H9 (cell line): ENCODE measurements around the gene WFIKKN1. TPM values are rescaled to one million over a fixed set of nuclear protein-coding genes. Genes with fewer than 3 reads are reported as not detected.

Experiments
- DNase-seq: peaks from one replicate; pipeline ENCODE4 v3.0.0-alpha.2; 2017
- H2AFZ ChIP-seq: one replicate; pipeline ENCODE4 v1.6.1; 2013; ENCODE audit warnings: mild to moderate bottlenecking, low read length, control low read depth, moderate library complexity
- H2AK5ac ChIP-seq: 2 replicates; pipeline ENCODE4 v1.6.1; 2013; ENCODE audit warnings: low read length, control low read depth, mixed read lengths; ENCODE audit not compliant: insufficient read length
- H2BK120ac ChIP-seq: one replicate; pipeline ENCODE4 v1.6.1; 2013; ENCODE audit warnings: low read depth, mild to moderate bottlenecking, low read length, control low read depth, inconsistent platforms; ENCODE audit not compliant: poor library complexity, severe bottlenecking
- H2BK12ac ChIP-seq: 2 replicates; pipeline ENCODE4 v1.6.1; 2013; ENCODE audit warnings: low read length, control low read depth, mixed read lengths, low read depth; ENCODE audit not compliant: insufficient read length
- H2BK15ac ChIP-seq: 2 replicates; pipeline ENCODE4 v1.6.1; 2013; ENCODE audit warnings: low read depth, low read length, control low read depth
- H2BK20ac ChIP-seq: one replicate; pipeline ENCODE4 v1.6.1; 2013; ENCODE audit warnings: low read depth, mild to moderate bottlenecking, low read length, control low read depth, inconsistent platforms; ENCODE audit not compliant: poor library complexity, severe bottlenecking
- H2BK5ac ChIP-seq: 2 replicates; pipeline ENCODE4 v1.6.1; 2013; ENCODE audit warnings: low read length, control low read depth, mixed read lengths; ENCODE audit not compliant: insufficient read length
- H3K14ac ChIP-seq: 2 replicates; pipeline ENCODE4 v1.6.1; 2013; ENCODE audit warnings: low read length, control low read depth; ENCODE audit not compliant: insufficient read depth
- H3K18ac ChIP-seq: 2 replicates; pipeline ENCODE4 v1.6.1; 2013; ENCODE audit warnings: low read depth, mild to moderate bottlenecking, mixed read lengths, low read length, control low read depth; ENCODE audit not compliant: insufficient read length
- H3K23ac ChIP-seq: 2 replicates; pipeline ENCODE4 v1.6.1; 2013; ENCODE audit warnings: low read length, control low read depth, mixed read lengths, low read depth; ENCODE audit not compliant: insufficient read length
- H3K23me2 ChIP-seq: 2 replicates; pipeline ENCODE4 v1.6.1; 2013; ENCODE audit warnings: low read depth, mild to moderate bottlenecking, mixed read lengths, low read length, control low read depth; ENCODE audit not compliant: insufficient read length, poor library complexity, severe bottlenecking
- H3K27ac ChIP-seq: 2 replicates; pipeline ENCODE4 v1.5.1; 2013; ENCODE audit warnings: low read length, control low read depth, mixed read lengths, low read depth; ENCODE audit not compliant: insufficient read length
- H3K27me3 ChIP-seq: 2 replicates; pipeline ENCODE4 v1.6.1; 2013; ENCODE audit warnings: low read length, control low read depth, inconsistent platforms; ENCODE audit not compliant: insufficient read depth
- H3K4ac ChIP-seq: 2 replicates; pipeline ENCODE4 v1.6.1; 2013; ENCODE audit warnings: low read depth, mild to moderate bottlenecking, control low read depth, inconsistent platforms, low read length, moderate library complexity
- H3K4me1 ChIP-seq: 2 replicates; pipeline ENCODE4 v1.6.1; 2013; ENCODE audit warnings: low read length, control low read depth, inconsistent platforms; ENCODE audit not compliant: insufficient read depth
- H3K4me2 ChIP-seq: 2 replicates; pipeline ENCODE4 v1.6.1; 2013; ENCODE audit warnings: low read length, control low read depth, mixed read lengths; ENCODE audit not compliant: insufficient read length, insufficient read depth
- H3K56ac ChIP-seq: 2 replicates; pipeline ENCODE4 v1.6.1; 2013; ENCODE audit warnings: low read depth, mild to moderate bottlenecking, mixed read lengths, low read length, control low read depth; ENCODE audit not compliant: insufficient read length
- H3K79me1 ChIP-seq: 2 replicates; pipeline ENCODE4 v1.6.1; 2013; ENCODE audit warnings: low read depth, mild to moderate bottlenecking, moderate library complexity, low read length, control low read depth, inconsistent platforms; ENCODE audit not compliant: insufficient read depth, poor library complexity, severe bottlenecking
- H3K79me2 ChIP-seq: 2 replicates; pipeline ENCODE4 v1.6.1; 2013; ENCODE audit warnings: low read length, control low read depth, inconsistent platforms; ENCODE audit not compliant: insufficient read depth
- H3K9ac ChIP-seq: 2 replicates; pipeline ENCODE4 v1.6.1; 2013; ENCODE audit warnings: low read length, control low read depth, mixed read lengths; ENCODE audit not compliant: insufficient read length; ENCODE audit errors: extremely low read depth
- H3K9me3 ChIP-seq: one replicate; pipeline ENCODE4 v1.6.1; 2013; ENCODE audit warnings: low read depth, low read length, inconsistent platforms; ENCODE audit not compliant: control insufficient read depth
- H3T11ph ChIP-seq: one replicate; pipeline ENCODE4 v1.6.1; 2013; ENCODE audit warnings: mild to moderate bottlenecking, low read length, control low read depth, inconsistent platforms
- H4K20me1 ChIP-seq: one replicate; pipeline ENCODE4 v1.6.1; 2013; ENCODE audit not compliant: control insufficient read depth, insufficient read length, insufficient read depth
- H4K5ac ChIP-seq: 2 replicates; pipeline ENCODE4 v1.6.1; 2013; ENCODE audit warnings: low read depth, mild to moderate bottlenecking, mixed read lengths, low read length, control low read depth; ENCODE audit not compliant: insufficient read length
- H4K8ac ChIP-seq: replicated peaks from 2 replicates; pipeline ENCODE4 v1.6.1; 2013; ENCODE audit warnings: low read length, control low read depth, mixed read lengths, low read depth; ENCODE audit not compliant: insufficient read length
- H4K91ac ChIP-seq: 2 replicates; pipeline ENCODE4 v1.6.1; 2013; ENCODE audit warnings: low read depth, mild to moderate bottlenecking, moderate library complexity, mixed read lengths, low read length, control low read depth; ENCODE audit not compliant: insufficient read length
- H3K27ac Mint-ChIP-seq, 3 experiments: 2 replicates in 2 of 3; 3 replicates in 1 of 3; pipeline ENCODE4 v1.8.0; 2020 to 2021; ENCODE audit warnings: mixed read lengths in 3 of 3, mild to moderate bottlenecking in 1 of 3, moderate library complexity in 1 of 3
- H3K27me3 Mint-ChIP-seq: 2 replicates; pipeline ENCODE4 v1.8.0; 2021; ENCODE audit warnings: low read depth, mild to moderate bottlenecking, moderate library complexity, mixed read lengths
- H3K36me3 Mint-ChIP-seq, 3 experiments: 2 replicates in 2 of 3; 3 replicates in 1 of 3; pipeline ENCODE4 v1.8.0; 2020 to 2021; ENCODE audit warnings: low read depth in 3 of 3, mixed read lengths in 3 of 3; ENCODE audit not compliant: insufficient read depth in 1 of 3
- H3K4me1 Mint-ChIP-seq, 2 experiments: 2 replicates each; pipeline ENCODE4 v1.8.0; 2020; ENCODE audit warnings: mixed read lengths in 2 of 2
- H3K4me3 Mint-ChIP-seq, 2 experiments: 2 replicates in 1 of 2; 3 replicates in 1 of 2; pipeline ENCODE4 v1.8.0; 2020 to 2021; ENCODE audit warnings: mild to moderate bottlenecking in 2 of 2, mixed read lengths in 2 of 2, moderate library complexity in 1 of 2
- H3K9me3 Mint-ChIP-seq, 2 experiments: 2 replicates in 1 of 2; 3 replicates in 1 of 2; pipeline ENCODE4 v1.8.0; 2020; ENCODE audit warnings: mild to moderate bottlenecking in 2 of 2, mixed read lengths in 2 of 2, moderate library complexity in 1 of 2
- CTCF ChIP-seq: fragments of 200-600 bp; sonication (generic); conservative IDR thresholded peaks from 3 replicates; pipeline ENCODE4 v1.8.0; 2021; ENCODE audit warnings: antibody characterized with exemption, mild to moderate bottlenecking
- WGBS: extraction: QIAGEN DNeasy Blood & Tissue Kit; methylation state at CpG from one replicate; pipeline ENCODE4 v1.1.7; 2013; ENCODE audit warnings: missing lambda C conversion rate, low lambda C conversion rate, mixed read lengths; ENCODE audit not compliant: insufficient read length; ENCODE audit errors: extremely low coverage; 5-methylcytosine and 5-hydroxymethylcytosine counted together
- total RNA-seq: library from RNA; stranded (reverse); gene quantifications from 2 replicates; pipeline ENCODE4 v1.2.1, GENCODE V29; 2021

The WFIKKN1 gene
- total RNA-seq, 1 experiment from 2014 or later: 8.3 TPM

- no peaks in the 10 kb centered on the region for H4K20me1 ChIP-seq
- H3K79me1 ChIP-seq: peaks cover 3% of the 10 kb centered on the region
- no peak within 1 kb of the TSS for H3T11ph ChIP-seq
- H3K18ac ChIP-seq: peak within 1 kb of the TSS; percentile 99
- H3K56ac ChIP-seq: no peak within 1 kb of the TSS
- no peak within 1 kb of the TSS for H2BK12ac ChIP-seq
- H4K91ac ChIP-seq: no peak within 1 kb of the TSS
- Mint-ChIP-seq H3K4me1 (peaks cover 16 to 25% of the 10 kb centered on the region in 2 experiments), H3K27ac (peak within 1 kb of the TSS; percentile 99 to 100 (median 100)), H3K9me3 (0 out of 5 replicates have a peak, but pooled peaks cover 0 to 3% of the 10 kb centered on the region in 2 experiments), H3K27me3 (peaks cover 52% of the 10 kb centered on the region), H3K36me3 (peaks cover 0 to 12% (median 7%) of the 10 kb centered on the region in 3 experiments; a peak in 6 of 7 replicates), H3K4me3 (peak within 1 kb of the TSS; percentile 94 to 99)
- no peak within 1 kb of the TSS for H2BK15ac ChIP-seq
- H3K79me2 ChIP-seq: no peaks in the 10 kb centered on the region; the same call in 1 of the 2 replicates
- H2BK120ac ChIP-seq: no peak within 1 kb of the TSS
- H2AK5ac ChIP-seq: no peak within 1 kb of the TSS
- H3K27me3 ChIP-seq: peaks cover 7% of the 10 kb centered on the region; the same call in 1 of the 2 replicates
- no peak within 1 kb of the TSS for H2BK5ac ChIP-seq
- peak; percentile 99 for DNase-seq
- no peak within 1 kb of the TSS for H3K4ac ChIP-seq
- H4K8ac ChIP-seq: no peak within 1 kb of the TSS
- H3K27ac ChIP-seq: peak within 1 kb of the TSS; percentile 14
- H2BK20ac ChIP-seq: no peak within 1 kb of the TSS
- WGBS: no CpG with 5 or more reads among the region's 67 CpGs
- H4K5ac ChIP-seq: no peak within 1 kb of the TSS
- H3K9me3 ChIP-seq: no peaks in the 10 kb centered on the region
- 0 out of 3 replicates have a peak, but pooled peaks have one; percentile 18 for TF ChIP-seq CTCF
- no peaks in the 10 kb centered on the region for H3K4me1 ChIP-seq
- peak within 1 kb of the TSS; percentile 61 for H3K4me2 ChIP-seq
- peak within 1 kb of the TSS; percentile 78 for H3K9ac ChIP-seq
- peaks cover 5% of the 10 kb centered on the region for H3K23me2 ChIP-seq
- no peak within 1 kb of the TSS for H3K23ac ChIP-seq
- peak within 1 kb of the TSS; percentile 99 for H3K14ac ChIP-seq
- H2AFZ ChIP-seq: no peak within 1 kb of the TSS
Measured at GRCh38 chr16:589658-590187, 41.1 kb upstream of the WFIKKN1 start, which contains the start of gene RAB40C. Gene RAB40C, plus strand, starts transcription at chr16:590066. Its CDS starts 226 bp downstream, at chr16:590292.
